ENCODE measurements around the gene RAB11A.

DNA sequence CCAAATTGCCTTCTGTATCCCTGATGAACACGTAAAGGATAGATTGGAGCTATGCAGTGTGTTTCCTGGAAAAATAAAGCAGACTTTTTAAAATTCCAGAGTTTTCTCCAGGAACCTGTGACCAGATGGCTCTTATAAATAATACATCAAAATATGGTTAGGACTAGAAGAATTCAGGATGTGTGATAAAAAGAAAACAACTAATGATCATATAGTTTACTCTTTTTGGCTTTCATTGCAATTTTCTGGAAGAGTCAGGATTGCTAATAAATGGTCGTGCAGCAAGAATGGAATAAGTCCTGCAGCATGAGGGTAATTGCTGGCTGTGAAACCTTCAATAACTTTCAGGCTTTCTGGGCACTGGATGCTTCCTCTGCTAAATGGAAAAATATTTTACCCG is 47.0 kb upstream of the RAB11A start:
- TF ChIP-seq, protein P1, sequence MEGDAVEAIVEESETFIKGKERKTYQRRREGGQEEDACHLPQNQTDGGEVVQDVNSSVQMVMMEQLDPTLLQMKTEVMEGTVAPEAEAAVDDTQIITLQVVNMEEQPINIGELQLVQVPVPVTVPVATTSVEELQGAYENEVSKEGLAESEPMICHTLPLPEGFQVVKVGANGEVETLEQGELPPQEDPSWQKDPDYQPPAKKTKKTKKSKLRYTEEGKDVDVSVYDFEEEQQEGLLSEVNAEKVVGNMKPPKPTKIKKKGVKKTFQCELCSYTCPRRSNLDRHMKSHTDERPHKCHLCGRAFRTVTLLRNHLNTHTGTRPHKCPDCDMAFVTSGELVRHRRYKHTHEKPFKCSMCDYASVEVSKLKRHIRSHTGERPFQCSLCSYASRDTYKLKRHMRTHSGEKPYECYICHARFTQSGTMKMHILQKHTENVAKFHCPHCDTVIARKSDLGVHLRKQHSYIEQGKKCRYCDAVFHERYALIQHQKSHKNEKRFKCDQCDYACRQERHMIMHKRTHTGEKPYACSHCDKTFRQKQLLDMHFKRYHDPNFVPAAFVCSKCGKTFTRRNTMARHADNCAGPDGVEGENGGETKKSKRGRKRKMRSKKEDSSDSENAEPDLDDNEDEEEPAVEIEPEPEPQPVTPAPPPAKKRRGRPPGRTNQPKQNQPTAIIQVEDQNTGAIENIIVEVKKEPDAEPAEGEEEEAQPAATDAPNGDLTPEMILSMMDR (IDR thresholded peaks at IDR 0.05): no peak
- TF ChIP-seq EZH2 (IDR thresholded peaks at IDR 0.05; ENCODE audit: borderline replicate concordance, insufficient read depth, low read depth, low read length, poor library complexity, severe bottlenecking): no peak
